ENCODE measurements around the gene C1QTNF9.

DNA sequence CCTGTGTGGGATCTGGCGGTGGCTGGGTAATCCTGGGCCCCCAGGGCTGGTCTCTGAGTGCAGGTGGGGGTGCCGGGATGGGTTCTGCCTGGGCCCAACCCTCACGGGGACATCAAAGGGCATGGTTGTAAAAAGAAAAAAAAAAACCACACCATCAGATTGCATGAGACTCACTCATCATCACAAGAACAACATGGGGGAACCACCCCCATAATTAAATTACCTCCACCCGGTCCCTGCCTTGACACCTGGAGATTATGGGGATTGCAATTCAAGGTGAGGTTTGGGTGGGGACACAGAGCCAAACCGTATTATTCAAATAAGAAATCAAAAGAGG, 14.3 kb downstream of the C1QTNF9 start:
- TF ChIP-seq, protein P1, sequence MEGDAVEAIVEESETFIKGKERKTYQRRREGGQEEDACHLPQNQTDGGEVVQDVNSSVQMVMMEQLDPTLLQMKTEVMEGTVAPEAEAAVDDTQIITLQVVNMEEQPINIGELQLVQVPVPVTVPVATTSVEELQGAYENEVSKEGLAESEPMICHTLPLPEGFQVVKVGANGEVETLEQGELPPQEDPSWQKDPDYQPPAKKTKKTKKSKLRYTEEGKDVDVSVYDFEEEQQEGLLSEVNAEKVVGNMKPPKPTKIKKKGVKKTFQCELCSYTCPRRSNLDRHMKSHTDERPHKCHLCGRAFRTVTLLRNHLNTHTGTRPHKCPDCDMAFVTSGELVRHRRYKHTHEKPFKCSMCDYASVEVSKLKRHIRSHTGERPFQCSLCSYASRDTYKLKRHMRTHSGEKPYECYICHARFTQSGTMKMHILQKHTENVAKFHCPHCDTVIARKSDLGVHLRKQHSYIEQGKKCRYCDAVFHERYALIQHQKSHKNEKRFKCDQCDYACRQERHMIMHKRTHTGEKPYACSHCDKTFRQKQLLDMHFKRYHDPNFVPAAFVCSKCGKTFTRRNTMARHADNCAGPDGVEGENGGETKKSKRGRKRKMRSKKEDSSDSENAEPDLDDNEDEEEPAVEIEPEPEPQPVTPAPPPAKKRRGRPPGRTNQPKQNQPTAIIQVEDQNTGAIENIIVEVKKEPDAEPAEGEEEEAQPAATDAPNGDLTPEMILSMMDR (IDR thresholded peaks at IDR 0.05), result no peak
- TF ChIP-seq EP300 (IDR thresholded peaks at IDR 0.05), result no peak
